ENCODE measurements around the gene ENAH.
"Not testable (repeated sequence)": the region's sequence is repeated elsewhere in the genome, so short reads cannot be mapped to it uniquely, and the experiment has no call there.

Gene ENAH

DNA sequence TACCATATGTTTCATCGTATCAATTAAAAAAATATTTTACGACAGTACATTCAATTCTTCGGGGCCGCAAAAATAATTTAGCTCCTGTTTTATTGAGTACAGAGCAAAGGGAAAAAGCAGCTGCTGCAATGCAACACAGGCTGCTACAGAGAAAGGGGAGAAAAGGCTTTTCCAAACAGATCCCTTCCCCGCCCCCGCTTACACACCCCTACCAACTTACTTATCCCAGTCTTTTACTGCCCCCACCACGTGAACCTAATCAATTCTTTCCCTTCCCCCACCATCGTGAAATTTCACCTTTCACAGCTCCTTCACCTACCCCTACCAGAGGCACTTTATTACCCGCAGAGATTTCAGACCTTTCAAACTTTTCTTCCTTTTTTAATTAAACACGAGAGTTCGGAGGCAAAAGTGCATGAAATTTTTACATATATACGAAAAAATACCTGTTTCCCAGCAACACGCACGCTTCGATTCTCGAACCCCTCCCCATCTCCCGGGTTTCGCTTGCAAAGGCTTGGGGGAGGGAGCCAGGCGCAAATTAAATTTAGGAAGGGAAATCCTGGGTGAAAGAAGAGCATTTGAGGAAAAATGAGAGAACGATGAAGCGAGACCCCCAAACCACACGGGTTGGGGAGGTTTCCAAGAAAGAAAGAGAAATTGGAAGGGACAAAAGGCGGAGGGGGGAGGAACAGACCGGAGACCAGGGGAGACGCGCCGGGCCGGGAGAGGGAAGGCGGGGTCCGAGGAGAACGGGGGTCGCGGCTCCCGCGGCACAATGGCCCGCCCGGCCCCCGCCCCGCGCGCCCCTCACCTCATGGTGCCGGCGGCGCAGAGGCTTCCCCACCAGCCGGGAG, 823 bp downstream of the ENAH start:
- TF ChIP-seq JUND (IDR thresholded peaks at IDR 0.05; ENCODE audit: low read depth) = no peak
- in situ Hi-C loops (cut with HindIII; ENCODE audit: low pct_unique_long_range_greater_than_20kb, low sequenced_read_pairs) = no loop called here
- peak in 1 of 2 experiments; percentile 59 for DNase-seq (ENCODE audit: low read depth in 1 of 2, low spot score in 1 of 2)

DNA sequence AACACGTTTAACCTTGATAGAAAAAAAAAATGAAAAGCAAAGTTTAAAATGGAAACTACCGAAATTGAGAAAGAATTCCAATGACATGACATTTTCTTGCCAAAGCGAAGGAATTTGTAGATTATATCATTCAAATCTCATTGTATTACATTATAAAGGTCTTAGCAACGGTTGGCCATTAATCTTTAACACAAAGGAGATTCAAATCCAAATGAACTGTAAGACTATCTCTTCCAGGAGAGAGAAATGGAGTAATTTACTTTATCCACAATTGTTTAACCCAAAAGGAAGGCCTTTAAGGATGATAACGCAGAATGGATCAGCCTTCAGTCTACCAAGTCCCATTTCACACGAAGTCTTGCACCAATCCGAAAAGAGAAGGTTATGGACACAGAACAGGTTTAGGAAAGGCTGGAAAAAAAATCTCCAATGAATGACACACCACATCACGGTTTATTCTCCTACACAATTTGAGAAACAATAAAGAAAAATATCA, 1.5 kb downstream of the ENAH start:
- DNase-seq (ENCODE audit: low read depth in 1 of 2, low spot score in 1 of 2) = peak in 1 of 2 experiments; percentile 69
- in situ Hi-C loops (cut with HindIII; ENCODE audit: low pct_unique_long_range_greater_than_20kb, low sequenced_read_pairs) = no loop called here
- TF ChIP-seq JUND (IDR thresholded peaks at IDR 0.05; ENCODE audit: low read depth) = no peak

DNA sequence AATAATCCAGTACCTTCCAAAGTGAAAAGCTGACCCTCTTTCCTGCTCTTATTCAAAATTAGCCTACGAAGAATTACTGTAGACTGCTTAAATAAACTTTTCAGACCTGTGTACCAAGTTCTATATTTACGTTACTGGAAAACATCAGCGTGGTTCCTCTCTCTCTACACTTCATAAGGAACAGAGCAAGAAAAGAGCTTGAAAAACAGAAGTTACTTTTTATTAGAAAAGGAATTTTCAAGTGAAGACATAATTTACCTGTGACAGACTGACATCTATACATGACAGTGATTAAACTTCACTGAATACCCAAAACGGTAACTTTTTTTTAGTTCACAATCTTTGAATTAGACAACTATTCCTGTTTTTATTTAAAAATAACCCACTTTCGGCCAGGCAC, 2.7 kb downstream of the ENAH start:
- no peak for TF ChIP-seq JUND (IDR thresholded peaks at IDR 0.05; ENCODE audit: low read depth)
- DNase-seq (ENCODE audit: low read depth in 1 of 2, low spot score in 1 of 2) = peak in 1 of 2 experiments; percentile 33
- in situ Hi-C loops (cut with HindIII; ENCODE audit: low pct_unique_long_range_greater_than_20kb, low sequenced_read_pairs) = no loop called here

DNA sequence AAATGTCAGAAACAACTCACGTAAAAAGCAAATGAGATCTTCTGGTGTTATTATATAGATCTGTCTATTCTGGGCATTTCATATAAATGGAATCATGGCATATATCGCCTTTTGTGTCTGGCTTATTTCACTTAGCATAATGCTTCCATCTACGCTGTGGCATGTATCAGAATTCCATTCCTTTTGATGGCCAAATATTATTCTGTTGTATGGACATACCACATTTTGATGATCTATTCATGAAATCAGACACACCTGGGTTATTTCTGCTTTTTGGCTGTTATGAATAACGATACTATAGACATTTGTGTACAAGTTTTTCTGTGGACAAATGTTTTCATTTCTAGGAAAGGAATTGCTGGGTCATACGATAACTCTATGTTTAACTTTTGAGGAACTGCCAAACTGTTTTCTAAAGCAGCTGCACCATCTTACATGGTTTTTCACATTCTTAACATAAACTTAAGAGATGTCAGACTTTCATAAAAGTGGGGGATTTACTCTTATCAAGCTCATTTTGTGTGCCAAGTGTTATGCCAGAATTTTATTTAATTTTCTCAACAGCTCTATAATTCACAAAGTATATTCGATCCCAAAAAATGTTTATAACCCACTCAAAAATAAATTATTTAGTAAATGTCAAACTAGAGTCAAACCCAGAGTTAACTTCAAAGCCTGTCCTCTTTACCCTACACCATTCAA, 7.6 kb downstream of the ENAH start:
- in situ Hi-C loops (cut with HindIII; ENCODE audit: low pct_unique_long_range_greater_than_20kb, low sequenced_read_pairs) = no loop called here
- no peak for TF ChIP-seq JUND (IDR thresholded peaks at IDR 0.05; ENCODE audit: low read depth)

DNA sequence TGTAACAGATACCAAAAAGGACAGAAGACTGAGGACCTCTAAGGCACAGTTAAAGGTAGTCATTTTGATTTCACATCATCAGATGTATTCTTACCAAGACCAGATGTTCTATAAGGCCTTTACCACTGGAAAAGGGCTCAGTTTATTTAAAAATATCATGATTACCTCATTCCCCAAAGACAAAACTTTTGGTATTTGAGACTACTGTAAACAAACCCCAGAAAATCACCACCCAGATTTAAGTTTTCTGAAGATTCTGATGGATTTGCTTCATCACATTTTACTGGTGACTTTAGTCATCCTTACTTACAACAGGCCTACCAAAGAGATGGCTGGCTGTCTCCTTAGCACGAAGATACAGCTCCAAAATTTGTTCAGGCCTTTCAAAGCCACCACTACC, 8.3 kb downstream of the ENAH start:
- DNase-seq (ENCODE audit: low read depth in 1 of 2, low spot score in 1 of 2) = no peak
- no peak for TF ChIP-seq JUND (IDR thresholded peaks at IDR 0.05; ENCODE audit: low read depth)
- in situ Hi-C loops (cut with HindIII; ENCODE audit: low pct_unique_long_range_greater_than_20kb, low sequenced_read_pairs) = no loop called here

More for the DNA sequence above, 7.6 kb downstream of the ENAH start:
- DNase-seq (ENCODE audit: low read depth in 1 of 2, low spot score in 1 of 2) = no peak

DNA sequence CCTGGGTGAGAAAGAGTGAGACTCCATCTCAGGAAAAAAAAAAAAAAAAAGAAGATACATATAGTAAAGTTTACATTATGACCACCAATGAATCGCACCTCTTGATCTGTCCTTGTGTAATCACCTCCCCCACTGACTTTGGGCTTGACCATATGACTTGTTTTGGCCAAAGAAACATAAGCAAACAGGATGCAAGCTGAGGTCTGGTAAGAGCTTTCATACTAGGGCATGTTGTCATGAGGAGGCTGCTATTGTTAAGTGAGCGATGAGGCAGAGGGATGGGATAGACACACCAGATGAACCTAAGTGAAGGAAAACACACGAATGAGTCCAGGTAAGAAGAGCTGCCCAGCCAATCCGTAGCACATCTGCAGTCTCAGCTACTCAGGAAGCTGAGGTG, 10.7 kb downstream of the ENAH start:
- TF ChIP-seq JUND (IDR thresholded peaks at IDR 0.05; ENCODE audit: low read depth) = no peak
- in situ Hi-C loops (cut with HindIII; ENCODE audit: low pct_unique_long_range_greater_than_20kb, low sequenced_read_pairs) = no loop called here
- no peak for DNase-seq (ENCODE audit: low read depth in 1 of 2, low spot score in 1 of 2)

DNA sequence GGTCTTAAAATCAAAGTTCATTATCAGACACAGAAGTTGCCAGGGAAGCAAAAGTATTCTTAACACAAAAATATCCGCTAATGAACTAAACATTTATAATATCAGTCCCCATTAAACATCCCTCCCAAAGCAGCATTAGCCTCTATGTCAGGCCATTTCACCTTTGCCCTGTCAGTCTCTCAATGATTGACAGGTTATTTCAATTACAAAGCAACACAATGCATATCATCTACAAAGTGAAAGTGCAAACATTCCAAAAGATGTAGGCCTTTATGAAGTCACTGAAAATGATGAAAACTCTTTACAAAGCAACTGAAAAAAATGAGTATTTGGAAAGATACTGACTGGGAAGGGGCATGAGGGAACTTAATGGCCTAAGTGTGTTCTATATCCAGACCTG, 14.1 kb downstream of the ENAH start:
- DNase-seq (ENCODE audit: low read depth in 1 of 2, low spot score in 1 of 2) = no peak
- no peak for TF ChIP-seq JUND (IDR thresholded peaks at IDR 0.05; ENCODE audit: low read depth)
- in situ Hi-C loops (cut with HindIII; ENCODE audit: low pct_unique_long_range_greater_than_20kb, low sequenced_read_pairs) = no loop called here

DNA sequence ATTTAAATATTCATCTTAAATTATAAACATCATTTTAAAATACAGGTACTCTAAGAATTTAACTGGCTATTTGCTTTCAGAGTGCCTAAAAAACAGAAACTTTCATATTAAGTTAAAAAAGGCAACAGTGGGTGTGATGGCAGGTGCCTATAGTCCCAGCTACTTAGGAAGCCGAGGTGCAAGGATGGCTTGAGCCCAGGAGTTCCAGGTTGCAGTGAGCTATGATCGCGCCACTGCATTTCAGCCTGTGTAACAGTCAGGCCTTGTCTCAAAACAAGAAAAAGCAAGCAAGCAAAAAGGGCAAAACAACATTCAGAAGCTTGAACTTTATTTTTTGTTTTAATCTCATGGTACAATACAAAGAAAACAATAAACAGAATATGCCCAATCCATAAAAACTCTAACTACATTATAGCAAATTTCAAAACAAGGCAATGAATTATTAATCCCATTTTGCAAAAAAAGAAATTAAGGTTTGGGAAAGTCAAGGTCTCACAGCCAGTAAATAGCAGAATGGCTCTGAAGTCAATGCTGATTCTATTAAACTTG, 15.2 kb downstream of the ENAH start:
- no peak for DNase-seq (ENCODE audit: low read depth in 1 of 2, low spot score in 1 of 2)
- no peak for TF ChIP-seq JUND (IDR thresholded peaks at IDR 0.05; ENCODE audit: low read depth)
- in situ Hi-C loops (cut with HindIII; ENCODE audit: low pct_unique_long_range_greater_than_20kb, low sequenced_read_pairs) = no loop called here

DNA sequence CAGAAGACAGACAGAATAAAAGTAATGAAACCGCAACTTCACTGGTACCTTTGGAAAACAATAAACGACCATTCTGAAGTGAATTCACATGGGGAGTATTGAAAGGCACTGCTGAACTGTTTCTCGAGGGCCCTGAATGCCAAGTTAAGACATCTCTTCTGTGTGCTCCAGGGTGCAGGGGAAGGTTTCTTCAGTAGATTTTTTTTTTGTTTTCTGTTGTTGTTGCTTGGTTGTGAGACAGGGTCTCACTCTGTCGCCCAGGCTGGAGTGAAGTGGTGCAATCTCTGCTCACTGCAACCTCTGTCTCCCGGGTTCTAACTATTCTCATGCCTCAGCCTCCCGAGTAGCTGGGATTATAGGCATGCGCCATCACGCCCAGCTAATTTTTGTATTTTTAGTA, 15.9 kb downstream of the ENAH start:
- in situ Hi-C loops (cut with HindIII; ENCODE audit: low pct_unique_long_range_greater_than_20kb, low sequenced_read_pairs); DNase-seq (ENCODE audit: low read depth in 1 of 2, low spot score in 1 of 2): not testable (repeated sequence)

DNA sequence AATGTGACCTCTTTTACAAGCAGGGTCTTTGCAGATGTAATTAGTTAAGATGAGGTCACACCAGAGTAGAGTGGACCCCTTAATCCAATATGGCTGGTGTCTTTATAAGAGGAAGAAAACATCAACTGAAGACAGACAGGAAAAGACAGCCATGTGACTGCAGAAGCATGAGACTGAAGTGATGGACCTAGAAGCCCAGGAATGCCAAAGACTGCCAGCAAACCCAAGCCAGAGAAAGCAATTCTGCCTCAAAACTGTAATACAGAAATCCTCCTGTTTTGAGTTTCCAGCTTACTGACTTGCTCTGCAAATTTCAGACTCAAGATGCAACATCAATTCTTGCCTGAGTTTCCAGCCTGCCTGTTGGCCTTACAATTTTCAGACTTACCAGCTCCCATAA, 17.3 kb downstream of the ENAH start:
- in situ Hi-C loops (cut with HindIII; ENCODE audit: low pct_unique_long_range_greater_than_20kb, low sequenced_read_pairs) = no loop called here
- no peak for DNase-seq (ENCODE audit: low read depth in 1 of 2, low spot score in 1 of 2)
- no peak for TF ChIP-seq JUND (IDR thresholded peaks at IDR 0.05; ENCODE audit: low read depth)

DNA sequence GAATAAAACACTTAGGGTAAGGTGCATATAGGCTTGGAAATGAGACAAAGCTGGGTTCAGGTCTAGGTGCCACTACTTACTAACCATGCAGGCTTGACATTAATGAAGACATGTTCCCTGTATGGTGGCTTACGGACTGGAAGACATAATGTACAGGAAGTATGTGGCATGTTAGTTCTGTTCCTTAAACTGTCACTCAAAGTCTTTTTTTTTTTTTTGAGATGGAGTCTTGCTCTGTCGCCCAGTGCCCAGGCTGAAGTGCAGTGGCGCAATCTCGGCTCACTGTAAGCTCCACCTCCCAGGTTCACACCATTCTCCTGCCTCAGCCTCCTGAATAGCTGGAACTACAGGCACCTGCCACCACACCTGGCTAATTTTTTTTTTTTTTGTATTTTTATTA, 20.1 kb downstream of the ENAH start:
- in situ Hi-C loops (cut with HindIII; ENCODE audit: low pct_unique_long_range_greater_than_20kb, low sequenced_read_pairs); DNase-seq (ENCODE audit: low read depth in 1 of 2, low spot score in 1 of 2): not testable (repeated sequence)

DNA sequence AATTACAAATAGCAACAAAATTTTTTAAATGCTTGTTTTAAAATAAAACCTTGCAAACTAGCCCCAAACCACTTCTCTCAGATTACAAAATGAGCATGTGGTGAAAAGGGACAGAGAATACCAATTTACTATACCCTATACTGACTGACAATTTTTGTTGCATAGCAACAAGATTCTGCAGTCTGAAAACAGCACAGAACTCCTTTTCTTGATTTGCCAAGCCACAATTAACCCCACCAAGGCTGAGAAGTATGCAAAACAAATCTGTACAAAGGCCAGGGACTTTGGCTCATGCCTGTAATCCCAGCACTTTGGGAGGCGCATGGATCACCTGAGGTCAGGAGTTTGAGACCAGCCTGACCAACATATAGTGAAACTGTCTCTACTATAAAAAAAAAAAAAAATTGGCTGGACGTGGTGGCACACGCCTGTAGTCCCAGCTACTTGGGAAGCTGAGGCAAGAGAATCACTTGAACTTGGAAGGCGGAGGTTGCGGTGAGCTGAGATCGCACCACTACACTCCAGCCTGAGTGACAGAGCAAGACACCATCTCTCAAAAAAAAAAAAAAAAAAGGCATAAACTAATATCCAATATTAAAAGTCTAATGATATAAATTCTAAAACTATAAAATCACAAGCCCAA, 21.8 kb downstream of the ENAH start:
- in situ Hi-C loops (cut with HindIII; ENCODE audit: low pct_unique_long_range_greater_than_20kb, low sequenced_read_pairs) = no loop called here
- no peak for DNase-seq (ENCODE audit: low read depth in 1 of 2, low spot score in 1 of 2)
- no peak for TF ChIP-seq JUND (IDR thresholded peaks at IDR 0.05; ENCODE audit: low read depth)

DNA sequence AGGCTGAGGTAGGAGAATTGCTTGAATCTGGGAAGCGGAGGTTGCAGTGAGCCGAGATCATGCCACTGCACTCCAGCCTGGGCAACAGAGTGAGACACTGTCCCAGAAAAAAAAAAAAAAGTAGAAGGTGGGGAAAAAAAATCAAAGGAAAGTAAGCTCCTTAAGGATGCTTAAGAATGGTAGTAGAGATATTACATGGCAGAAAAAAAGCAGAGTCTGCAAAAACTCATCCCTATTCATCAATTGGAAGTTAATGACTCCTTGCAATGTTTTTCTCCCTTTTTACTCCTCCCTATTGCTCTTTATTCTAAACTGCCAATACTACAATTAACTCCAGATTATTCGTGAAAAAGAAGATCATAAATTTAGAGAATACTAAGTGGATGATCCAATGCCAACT, 23.4 kb downstream of the ENAH start:
- TF ChIP-seq JUND (IDR thresholded peaks at IDR 0.05; ENCODE audit: low read depth) = no peak
- DNase-seq (ENCODE audit: low read depth in 1 of 2, low spot score in 1 of 2) = no peak
- in situ Hi-C loops (cut with HindIII; ENCODE audit: low pct_unique_long_range_greater_than_20kb, low sequenced_read_pairs) = no loop called here

DNA sequence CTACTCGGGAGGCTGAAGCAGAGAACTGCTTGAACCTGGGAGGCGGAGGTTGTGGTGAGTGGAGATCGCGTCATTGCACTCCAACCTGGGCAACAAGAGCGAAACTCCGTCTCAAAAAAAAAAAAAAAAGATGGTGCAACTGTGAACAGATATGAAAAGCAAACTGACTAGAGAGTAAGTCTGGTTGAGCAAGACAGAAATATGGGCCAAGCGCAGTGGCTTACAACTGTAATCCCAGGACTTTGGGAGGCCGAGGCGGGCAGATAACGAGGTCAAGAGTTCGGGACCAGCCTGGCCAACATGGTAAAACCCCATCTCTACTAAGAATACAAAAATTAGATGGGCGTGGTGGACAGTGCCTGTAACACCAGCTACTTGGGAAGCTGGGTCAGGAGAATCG, 24.1 kb downstream of the ENAH start:
- DNase-seq (ENCODE audit: low read depth in 1 of 2, low spot score in 1 of 2); in situ Hi-C loops (cut with HindIII; ENCODE audit: low pct_unique_long_range_greater_than_20kb, low sequenced_read_pairs): not testable (repeated sequence)
